Prostate gland (tissue), 2 donors: ENCODE measurements around the gene WDR53. TPM values are rescaled to one million over a fixed set of nuclear protein-coding genes. Genes with fewer than 3 reads are reported as not detected.
A peak's percentile ranks its signal among the peaks of the same experiment; 100 is the strongest.

Source experiments
- DNase-seq: peaks from one replicate; pipeline ENCODE4 v3.0.0-alpha.2; 2019; ENCODE audit warnings: low spot score
- H3K27ac ChIP-seq, 2 donors: fragments of 200-600 bp; sonication (generic); 2 replicates each; pipeline ENCODE4 v1.5.1; 2017 to 2019
- H3K27me3 ChIP-seq: fragments of 200-600 bp; sonication (generic); replicated peaks from 2 replicates; pipeline ENCODE4 v1.5.1; 2019; ENCODE audit not compliant: insufficient read depth
- H3K36me3 ChIP-seq, 2 donors: fragments of 200-600 bp; sonication (generic); 1 replicate in 1 of 2; 2 replicates in 1 of 2; pipeline versions ENCODE4 v1.5.1 to v1.8.1; 2017 to 2019
- H3K4me1 ChIP-seq: fragments of 200-600 bp; sonication (generic); replicated peaks from 2 replicates; pipeline ENCODE4 v1.5.1; 2019
- H3K4me3 ChIP-seq, 2 donors: fragments of 200-600 bp; sonication (generic); 2 replicates each; pipeline ENCODE4 v1.5.1; 2017 to 2019
- H3K9me3 ChIP-seq: fragments of 200-600 bp; sonication (generic); 2 replicates; pipeline ENCODE4 v1.5.1; 2017
- POLR2A ChIP-seq: fragments of 450-650 bp; IDR thresholded peaks from one replicate; pipeline ENCODE4 v1.6.1; 2016; ENCODE audit warnings: antibody characterized with exemption, mild to moderate bottlenecking
- POLR2AphosphoS5 ChIP-seq: sonication (generic); formaldehyde crosslinking; IDR thresholded peaks from one replicate; pipeline ENCODE4 v1.6.1; 2017; ENCODE audit warnings: antibody characterized with exemption
- WGBS: methylation state at CpG from one replicate; pipeline ENCODE4 v1.1.5; 2018; 5-methylcytosine and 5-hydroxymethylcytosine counted together
- intact Hi-C: fragments of 100-400 bp; cut with DNase I; formaldehyde crosslinking; loops from one replicate; pipeline ENCODE4 v1.14.2; 2022
- small RNA-seq, 2 donors: library from RNA; depleted of rRNA; stranded (forward); fragments of <200 nt; gene quantifications; one replicate each; pipeline ENCODE3, GENCODE V24; 2016
- total RNA-seq, 2 donors: library from RNA; depleted of rRNA; stranded (reverse); fragments of >200 nt; gene quantifications; one replicate each; pipeline ENCODE4 v1.1.0, GENCODE V29; 2016
- TF ChIP-seq, protein P1 (sequence below), 4 experiments: fragments of 200-600 bp in 2 of 4; fragments of 450-650 bp in 2 of 4; sonication (generic) in 2 of 4; IDR thresholded peaks; 1 replicate in 3 of 4; 2 replicates in 1 of 4; pipeline ENCODE4 v1.5.1; 2016 to 2019; ENCODE audit warnings: antibody characterized with exemption in 4 of 4, mild to moderate bottlenecking in 2 of 4, moderate library complexity in 2 of 4

The WDR53 gene
- total RNA-seq, 2 donors from 2014 or later: 8.4 to 17.3 TPM

DNA sequence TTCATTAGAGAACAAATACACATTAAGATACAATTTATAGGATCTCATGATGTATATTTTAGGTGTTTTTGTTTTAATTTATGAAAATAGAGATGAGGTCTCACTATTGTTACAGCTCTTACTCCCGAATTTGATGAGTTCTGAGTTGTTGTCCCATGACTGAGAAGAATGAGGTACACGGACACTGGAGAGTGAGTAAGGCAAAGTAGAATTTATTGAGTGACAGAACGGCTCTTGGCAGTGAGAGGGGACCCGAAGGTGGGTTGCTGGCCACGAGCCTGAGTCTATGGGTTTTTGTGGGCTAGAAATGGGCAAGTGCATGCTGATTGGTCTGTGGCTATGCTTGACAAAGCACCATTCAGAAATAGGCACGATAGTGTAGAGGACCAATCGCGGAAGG, 61.7 kb downstream of the WDR53 start:
- no peaks in the 10 kb centered on the region for H3K27me3 ChIP-seq
- H3K36me3 ChIP-seq: no peaks in the 10 kb centered on the region
- no peak overlapping the region for H3K27ac ChIP-seq
- H3K9me3 ChIP-seq: no peaks in the 10 kb centered on the region
- intact Hi-C loops: no loop called here
- TF ChIP-seq, protein P1, sequence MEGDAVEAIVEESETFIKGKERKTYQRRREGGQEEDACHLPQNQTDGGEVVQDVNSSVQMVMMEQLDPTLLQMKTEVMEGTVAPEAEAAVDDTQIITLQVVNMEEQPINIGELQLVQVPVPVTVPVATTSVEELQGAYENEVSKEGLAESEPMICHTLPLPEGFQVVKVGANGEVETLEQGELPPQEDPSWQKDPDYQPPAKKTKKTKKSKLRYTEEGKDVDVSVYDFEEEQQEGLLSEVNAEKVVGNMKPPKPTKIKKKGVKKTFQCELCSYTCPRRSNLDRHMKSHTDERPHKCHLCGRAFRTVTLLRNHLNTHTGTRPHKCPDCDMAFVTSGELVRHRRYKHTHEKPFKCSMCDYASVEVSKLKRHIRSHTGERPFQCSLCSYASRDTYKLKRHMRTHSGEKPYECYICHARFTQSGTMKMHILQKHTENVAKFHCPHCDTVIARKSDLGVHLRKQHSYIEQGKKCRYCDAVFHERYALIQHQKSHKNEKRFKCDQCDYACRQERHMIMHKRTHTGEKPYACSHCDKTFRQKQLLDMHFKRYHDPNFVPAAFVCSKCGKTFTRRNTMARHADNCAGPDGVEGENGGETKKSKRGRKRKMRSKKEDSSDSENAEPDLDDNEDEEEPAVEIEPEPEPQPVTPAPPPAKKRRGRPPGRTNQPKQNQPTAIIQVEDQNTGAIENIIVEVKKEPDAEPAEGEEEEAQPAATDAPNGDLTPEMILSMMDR (IDR thresholded peaks at IDR 0.05): no peak
- no peak for TF ChIP-seq POLR2A
- TF ChIP-seq POLR2AphosphoS5: no peak
- H3K4me1 ChIP-seq: no peaks in the 10 kb centered on the region
- WGBS: 88% methylated on average over 8 of the region's 8 CpGs
- no peak for DNase-seq
- no peak overlapping the region for H3K4me3 ChIP-seq

DNA sequence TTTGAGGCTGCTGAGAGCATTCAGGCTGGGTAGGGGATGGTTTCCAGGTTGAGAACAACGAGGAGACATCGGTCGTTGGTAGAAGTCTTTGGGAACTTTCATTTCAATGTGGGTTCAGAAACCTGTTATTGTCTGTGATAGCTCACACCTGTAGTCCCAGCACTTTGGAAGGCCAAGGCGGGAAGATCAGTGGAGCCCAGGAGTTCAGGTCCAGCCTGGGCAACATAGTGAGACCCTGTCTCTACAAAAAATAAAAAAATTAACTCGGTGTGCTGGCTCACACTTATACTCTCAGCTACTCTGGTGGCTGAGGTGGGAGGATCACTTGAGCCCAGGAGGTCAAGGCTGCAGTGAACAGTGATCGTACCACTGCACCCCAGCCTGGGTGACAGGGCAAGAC, 63.8 kb downstream of the WDR53 start:
- TF ChIP-seq POLR2A: no peak
- TF ChIP-seq, protein P1 (IDR thresholded peaks at IDR 0.05): no peak
- TF ChIP-seq POLR2AphosphoS5: no peak
- intact Hi-C loops: no loop called here
- Histone ChIP-seq H3K27me3 (no peaks in the 10 kb centered on the region), H3K36me3 (no peaks in the 10 kb centered on the region), H3K9me3 (no peaks in the 10 kb centered on the region), H3K27ac (peak overlapping the region in 1 of 2 donors; percentile 88), H3K4me1 (no peaks in the 10 kb centered on the region), H3K4me3 (no peak overlapping the region)
- 94% methylated on average over 6 of the region's 6 CpGs for WGBS
- no peak for DNase-seq

Small RNA genes within 50 kb of the gene (small RNA-seq; reads per million reads assigned to genes)
- gene RPS29P3: 0 reads per million in 2 donors

Other genes with a start within 250 kb of the WDR53 start
- not detected for gene TM4SF19, start 230.2 kb downstream of the WDR53 start, total RNA-seq
- gene UBXN7, start 136.1 kb downstream of the WDR53 start, total RNA-seq: 10 to 100 TPM; 19.1 to 36.9 TPM
- gene RNF168, start 64.8 kb downstream of the WDR53 start, total RNA-seq: 10 to 100 TPM; 17.1 to 30.6 TPM
- not detected for gene SMCO1, start 53.2 kb downstream of the WDR53 start, total RNA-seq
- 1 to 10 TPM; 5.7 to 6.1 TPM for gene FBXO45, start 106 bp upstream of the WDR53 start, total RNA-seq
- 1 to 10 TPM; 2.0 to 5.5 TPM for gene NRROS, start 71.1 kb upstream of the WDR53 start, total RNA-seq
- gene CEP19, start 143.7 kb upstream of the WDR53 start, total RNA-seq: 1 to 10 TPM; 2.2 to 6.3 TPM
- gene PIGX, start 143.8 kb upstream of the WDR53 start, total RNA-seq: 10 to 100 TPM; 32.6 to 60.4 TPM
- gene PAK2, start 171.3 kb upstream of the WDR53 start, total RNA-seq: 10 to 100 TPM; 37.4 to 48.3 TPM